Measurements from ENCODE around the gene KCNMB1. TPM values are rescaled to one million over a fixed set of nuclear protein-coding genes. Genes with fewer than 3 reads are reported as not detected.
A peak's percentile ranks its signal among the peaks of the same experiment; 100 is the strongest.

KCNMB1 gene
- total RNA-seq, 1 experiment from 2014 or later, result 0.24 TPM

DNA sequence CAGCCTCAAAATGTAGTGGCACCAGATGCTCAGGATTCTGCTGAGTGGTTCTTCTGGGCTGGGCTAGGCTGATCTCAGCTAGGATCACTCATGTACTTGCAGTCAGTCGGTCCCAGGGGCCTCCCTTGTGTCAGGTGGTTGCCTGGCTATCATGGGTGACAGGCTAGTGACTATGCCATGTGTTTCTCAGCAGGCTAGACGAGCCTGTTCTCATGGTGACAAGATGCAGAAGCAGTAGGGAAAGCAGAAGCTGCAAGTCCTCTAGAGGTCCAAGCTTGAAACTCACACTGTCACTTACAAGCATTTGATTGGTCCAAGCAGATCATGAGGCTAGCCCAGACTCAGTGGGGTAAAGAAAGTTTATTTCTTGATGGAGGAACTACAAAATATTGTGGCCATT lies 15.2 kb upstream of the KCNMB1 start (continued):
- TF ChIP-seq, protein P1, sequence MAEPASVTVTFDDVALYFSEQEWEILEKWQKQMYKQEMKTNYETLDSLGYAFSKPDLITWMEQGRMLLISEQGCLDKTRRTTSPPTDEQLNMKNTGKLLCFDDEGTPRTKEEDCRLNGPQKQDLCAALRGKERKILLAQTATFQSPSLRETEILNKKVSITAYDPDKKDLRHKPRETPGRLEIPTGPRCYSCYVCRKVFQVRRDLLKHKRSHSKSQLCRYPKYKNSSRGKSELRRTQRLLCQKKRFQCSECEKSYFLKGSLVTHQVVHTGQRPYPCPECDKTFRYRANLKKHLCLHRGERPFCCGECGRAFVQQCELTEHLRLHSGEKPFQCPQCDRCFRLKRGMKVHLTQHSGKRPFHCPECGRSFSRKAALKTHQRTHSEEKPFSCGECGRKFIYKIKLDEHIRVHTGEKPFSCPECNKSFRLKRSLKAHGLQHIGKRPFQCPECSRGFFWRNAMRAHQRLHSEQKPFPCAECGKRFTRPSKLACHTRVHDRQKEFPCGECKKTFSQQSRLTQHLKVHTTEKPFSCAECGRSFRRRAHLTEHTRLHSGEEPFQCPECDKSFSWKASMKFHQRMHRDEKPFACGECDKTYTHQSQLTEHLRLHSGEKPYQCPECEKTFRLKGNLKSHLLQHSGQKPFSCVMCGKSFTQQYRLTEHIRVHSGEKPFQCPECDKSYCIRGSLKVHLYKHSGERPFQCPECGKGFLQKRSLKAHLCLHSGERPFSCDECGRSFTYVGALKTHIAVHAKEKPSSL (CRISPR knock-in tag; conservative IDR thresholded peaks at IDR 0.05), result no peak

DNA sequence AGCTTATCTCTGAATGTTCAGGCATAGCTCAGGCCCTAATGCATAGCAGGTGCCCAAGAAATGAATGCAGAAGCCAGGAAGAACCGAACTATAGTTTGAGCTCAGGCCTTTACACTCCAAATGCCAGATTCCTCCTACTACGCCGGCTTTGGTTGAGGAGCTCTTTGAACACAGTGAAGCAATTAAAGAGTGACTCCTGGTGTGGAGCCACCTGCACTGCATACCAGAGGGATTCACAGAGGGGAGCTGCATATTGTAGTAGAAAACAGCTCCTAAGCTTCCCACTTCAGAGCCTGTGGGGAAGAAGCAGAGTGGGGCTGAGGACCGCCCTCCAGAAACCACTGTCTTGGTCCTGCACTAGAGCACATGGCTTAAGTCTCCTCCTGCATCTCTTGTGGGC lies 14.5 kb upstream of the KCNMB1 start:
- TF ChIP-seq NFE2L1 (CRISPR knock-in tag; IDR thresholded peaks at IDR 0.05) (no peak), ZNF423 (CRISPR knock-in tag; IDR thresholded peaks at IDR 0.05) (peak; percentile 55; the same call in 1 of the 2 replicates), ESRRA (CRISPR knock-in tag; IDR thresholded peaks at IDR 0.05; ENCODE audit: borderline replicate concordance) (no peak), ELF4 (CRISPR knock-in tag; IDR thresholded peaks at IDR 0.05; ENCODE audit: low read depth) (no peak), ETV6 (CRISPR knock-in tag; IDR thresholded peaks at IDR 0.05) (no peak), SMAD3 (CRISPR knock-in tag; IDR thresholded peaks at IDR 0.05; ENCODE audit: borderline replicate concordance) (peak; percentile 15; the same call in 1 of the 2 replicates)
- TF ChIP-seq, protein P2, sequence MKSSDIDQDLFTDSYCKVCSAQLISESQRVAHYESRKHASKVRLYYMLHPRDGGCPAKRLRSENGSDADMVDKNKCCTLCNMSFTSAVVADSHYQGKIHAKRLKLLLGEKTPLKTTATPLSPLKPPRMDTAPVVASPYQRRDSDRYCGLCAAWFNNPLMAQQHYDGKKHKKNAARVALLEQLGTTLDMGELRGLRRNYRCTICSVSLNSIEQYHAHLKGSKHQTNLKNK (CRISPR knock-in tag; IDR thresholded peaks at IDR 0.05), result no peak
- TF ChIP-seq, protein P3, sequence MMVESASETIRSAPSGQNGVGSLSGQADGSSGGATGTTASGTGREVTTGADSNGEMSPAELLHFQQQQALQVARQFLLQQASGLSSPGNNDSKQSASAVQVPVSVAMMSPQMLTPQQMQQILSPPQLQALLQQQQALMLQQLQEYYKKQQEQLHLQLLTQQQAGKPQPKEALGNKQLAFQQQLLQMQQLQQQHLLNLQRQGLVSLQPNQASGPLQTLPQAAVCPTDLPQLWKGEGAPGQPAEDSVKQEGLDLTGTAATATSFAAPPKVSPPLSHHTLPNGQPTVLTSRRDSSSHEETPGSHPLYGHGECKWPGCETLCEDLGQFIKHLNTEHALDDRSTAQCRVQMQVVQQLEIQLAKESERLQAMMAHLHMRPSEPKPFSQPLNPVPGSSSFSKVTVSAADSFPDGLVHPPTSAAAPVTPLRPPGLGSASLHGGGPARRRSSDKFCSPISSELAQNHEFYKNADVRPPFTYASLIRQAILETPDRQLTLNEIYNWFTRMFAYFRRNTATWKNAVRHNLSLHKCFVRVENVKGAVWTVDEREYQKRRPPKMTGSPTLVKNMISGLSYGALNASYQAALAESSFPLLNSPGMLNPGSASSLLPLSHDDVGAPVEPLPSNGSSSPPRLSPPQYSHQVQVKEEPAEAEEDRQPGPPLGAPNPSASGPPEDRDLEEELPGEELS (CRISPR knock-in tag; IDR thresholded peaks at IDR 0.05), result no peak
- H3K9me3 Mint-ChIP-seq, result peaks cover 26% of the 10 kb centered on the region
- ChIA-PET POLR2A (interaction anchor here (0.6 to 0.7 kb wide), 2 partner anchors 129 to 182 kb away, joined by 3 read pairs; no protein-coding TSS in a partner anchor), CTCF (interaction anchor here (0.5 to 2.7 kb wide), 55 partner anchors 9 to 228 kb away, joined by 3 to 73 read pairs (median 5); partner anchors contain the start of genes C5orf58, KCNMB1 and LCP2)
- H3K4me1 Mint-ChIP-seq, result peaks cover 59% of the 10 kb centered on the region
- ATAC-seq, result peak; percentile 81
- H3K36me3 Mint-ChIP-seq, result peaks cover 16% of the 10 kb centered on the region
- peak; percentile 54 for DNase-seq (ENCODE audit: low spot score)
- 0 out of 2 replicates have a peak, but pooled peaks cover 3% of the 10 kb centered on the region for H3K27me3 Mint-ChIP-seq (ENCODE audit: low read depth)
- H3K4me3 Mint-ChIP-seq, result no peak overlapping the region
- H3K27ac Mint-ChIP-seq, result peak overlapping the region; percentile 62; the same call in 1 of the 2 replicates

DNA sequence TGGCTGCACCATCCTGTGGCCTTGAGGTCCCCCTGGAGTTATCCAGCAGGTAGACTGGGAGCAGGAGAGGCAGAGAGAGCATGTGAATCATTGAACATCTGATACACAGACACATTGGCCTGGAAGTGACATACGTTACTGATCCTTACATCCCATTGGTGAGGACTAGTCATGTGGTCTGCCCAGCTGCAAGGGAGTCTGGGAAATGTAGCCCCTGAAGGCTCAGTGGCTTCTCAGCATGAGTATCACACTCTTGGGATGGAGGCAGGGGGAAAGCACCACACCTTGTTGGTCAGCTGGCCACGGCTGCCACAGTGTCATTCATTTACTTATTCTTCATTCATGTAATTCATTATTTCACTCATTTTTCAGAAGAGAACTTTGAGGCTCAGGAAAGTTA lies 13.3 kb upstream of the KCNMB1 start:
- POLR2A ChIA-PET, result no interaction called here
- CTCF ChIA-PET, result interaction anchor here (2.1 to 2.7 kb wide), 2 partner anchors 63 to 176 kb away, joined by 33 to 73 read pairs; no protein-coding TSS in a partner anchor

More for the DNA sequence above, 13.3 kb upstream of the KCNMB1 start:
- H3K27me3 Mint-ChIP-seq (ENCODE audit: low read depth), result 0 out of 2 replicates have a peak, but pooled peaks cover 3% of the 10 kb centered on the region
- TF ChIP-seq, protein P4, sequence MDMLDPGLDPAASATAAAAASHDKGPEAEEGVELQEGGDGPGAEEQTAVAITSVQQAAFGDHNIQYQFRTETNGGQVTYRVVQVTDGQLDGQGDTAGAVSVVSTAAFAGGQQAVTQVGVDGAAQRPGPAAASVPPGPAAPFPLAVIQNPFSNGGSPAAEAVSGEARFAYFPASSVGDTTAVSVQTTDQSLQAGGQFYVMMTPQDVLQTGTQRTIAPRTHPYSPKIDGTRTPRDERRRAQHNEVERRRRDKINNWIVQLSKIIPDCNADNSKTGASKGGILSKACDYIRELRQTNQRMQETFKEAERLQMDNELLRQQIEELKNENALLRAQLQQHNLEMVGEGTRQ (CRISPR knock-in tag; IDR thresholded peaks at IDR 0.05), result peak; percentile 29; the same call in 1 of the 2 replicates
- TF ChIP-seq, protein P5, sequence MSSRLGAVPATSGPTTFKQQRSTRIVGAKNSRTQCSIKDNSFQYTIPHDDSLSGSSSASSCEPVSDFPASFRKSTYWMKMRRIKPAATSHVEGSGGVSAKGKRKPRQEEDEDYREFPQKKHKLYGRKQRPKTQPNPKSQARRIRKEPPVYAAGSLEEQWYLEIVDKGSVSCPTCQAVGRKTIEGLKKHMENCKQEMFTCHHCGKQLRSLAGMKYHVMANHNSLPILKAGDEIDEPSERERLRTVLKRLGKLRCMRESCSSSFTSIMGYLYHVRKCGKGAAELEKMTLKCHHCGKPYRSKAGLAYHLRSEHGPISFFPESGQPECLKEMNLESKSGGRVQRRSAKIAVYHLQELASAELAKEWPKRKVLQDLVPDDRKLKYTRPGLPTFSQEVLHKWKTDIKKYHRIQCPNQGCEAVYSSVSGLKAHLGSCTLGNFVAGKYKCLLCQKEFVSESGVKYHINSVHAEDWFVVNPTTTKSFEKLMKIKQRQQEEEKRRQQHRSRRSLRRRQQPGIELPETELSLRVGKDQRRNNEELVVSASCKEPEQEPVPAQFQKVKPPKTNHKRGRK (CRISPR knock-in tag; IDR thresholded peaks at IDR 0.05; ENCODE audit: borderline replicate concordance), result no peak
- TF ChIP-seq, protein P3 (CRISPR knock-in tag; IDR thresholded peaks at IDR 0.05), result no peak
- TF ChIP-seq KAT7 (CRISPR knock-in tag; IDR thresholded peaks at IDR 0.05; ENCODE audit: borderline replicate concordance), result no peak
- TF ChIP-seq GABPB1 (CRISPR knock-in tag; IDR thresholded peaks at IDR 0.05), result no peak
- peaks cover 26% of the 10 kb centered on the region for H3K9me3 Mint-ChIP-seq
- H3K4me3 Mint-ChIP-seq, result no peak overlapping the region
- DNase-seq (ENCODE audit: low spot score), result no peak
- peaks cover 16% of the 10 kb centered on the region for H3K36me3 Mint-ChIP-seq
- H3K4me1 Mint-ChIP-seq, result peaks cover 59% of the 10 kb centered on the region
- no peak for ATAC-seq
- no peak overlapping the region for H3K27ac Mint-ChIP-seq
